ENCODE measurements around the gene INPP5A.
"Not testable (repeated sequence)": the region's sequence is repeated elsewhere in the genome, so short reads cannot be mapped to it uniquely, and the experiment has no call there.

The INPP5A gene

DNA sequence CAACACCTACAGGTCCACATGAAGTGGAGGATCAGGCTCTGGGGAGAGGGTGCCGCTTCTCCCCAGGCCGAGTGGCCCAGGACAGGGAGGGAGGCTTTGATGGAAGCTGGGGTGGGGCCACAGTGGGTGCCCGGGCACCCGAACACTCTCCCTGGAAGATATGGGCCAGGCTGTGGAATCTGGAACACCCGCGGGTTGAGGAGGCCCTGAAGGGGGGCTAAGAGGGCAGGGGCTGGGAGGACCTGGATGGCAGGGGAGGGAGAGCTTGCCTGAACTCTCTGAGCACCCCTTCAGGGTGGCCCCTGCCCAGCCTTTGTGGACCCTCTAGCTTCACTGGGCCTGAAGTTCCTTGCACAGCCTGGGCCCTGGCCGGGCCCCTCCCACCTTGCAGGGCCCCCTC is 252.9 kb downstream of the INPP5A start:
- DNase-seq (no peak), ATAC-seq (replicated peaks) (no peak)
- H3K9me3 Mint-ChIP-seq, result no peaks in the 10 kb centered on the region
- no peak overlapping the region for H3K4me3 Mint-ChIP-seq
- H3K27ac Mint-ChIP-seq, result no peak overlapping the region
- H3K36me3 Mint-ChIP-seq, result no peaks in the 10 kb centered on the region
- H3K4me1 Mint-ChIP-seq, result peaks cover 0 to 8% of the 10 kb centered on the region in 2 donors
- H3K27me3 Mint-ChIP-seq, result peaks cover 19 to 65% of the 10 kb centered on the region in 2 donors

- Mint-ChIP-seq H3K4me3 (no peak overlapping the region), H3K4me1 (peaks cover 0 to 8% of the 10 kb centered on the region in 2 donors), H3K36me3 (no peaks in the 10 kb centered on the region), H3K9me3 (no peaks in the 10 kb centered on the region), H3K27me3 (peaks cover 19 to 65% of the 10 kb centered on the region in 2 donors), H3K27ac (no peak overlapping the region)
- DNase-seq (no peak), ATAC-seq (replicated peaks) (peak; percentile 27 to 29)
These were observed 253.6 kb downstream of the INPP5A start for GRCh38 chr10:132790934-132791829.

GRCh38 chr10:132792099-132792498 is 254.5 kb downstream of the INPP5A start:
- not testable (repeated sequence) for H3K27ac Mint-ChIP-seq; DNase-seq; H3K4me3 Mint-ChIP-seq; H3K36me3 Mint-ChIP-seq; H3K9me3 Mint-ChIP-seq; ATAC-seq (replicated peaks); H3K4me1 Mint-ChIP-seq
- peaks cover 19 to 65% of the 10 kb centered on the region in 2 donors for H3K27me3 Mint-ChIP-seq

DNA sequence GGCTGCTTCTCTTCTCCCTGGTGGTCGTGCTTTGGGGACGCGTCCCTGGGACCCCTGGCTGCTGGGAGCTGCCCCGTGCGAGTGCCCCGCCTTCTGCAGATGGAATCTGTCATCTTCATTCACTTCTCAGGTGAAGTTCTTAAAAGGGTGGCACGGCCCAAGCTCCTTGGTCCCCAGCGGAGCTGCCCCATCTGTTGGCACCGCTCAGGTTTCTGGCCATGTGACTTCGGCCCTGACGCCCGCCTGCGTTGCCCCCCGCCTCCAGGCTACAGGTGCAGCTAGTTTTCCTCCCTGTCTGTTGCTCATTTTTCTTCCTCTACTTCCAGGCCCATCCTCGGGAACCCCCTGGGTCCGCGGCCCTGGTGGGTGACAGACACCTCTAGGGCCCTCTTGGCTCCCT is 255.2 kb downstream of the INPP5A start:
- no peak overlapping the region for H3K27ac Mint-ChIP-seq
- no peak for ATAC-seq (replicated peaks)
- no peaks in the 10 kb centered on the region for H3K9me3 Mint-ChIP-seq
- H3K4me1 Mint-ChIP-seq, result peaks cover 0 to 8% of the 10 kb centered on the region in 2 donors
- H3K36me3 Mint-ChIP-seq, result no peaks in the 10 kb centered on the region
- H3K27me3 Mint-ChIP-seq, result peaks cover 19 to 65% of the 10 kb centered on the region in 2 donors
- no peak overlapping the region for H3K4me3 Mint-ChIP-seq
- no peak for DNase-seq

- no peaks in the 10 kb centered on the region for H3K36me3 Mint-ChIP-seq
- H3K4me1 Mint-ChIP-seq, result peaks cover 0 to 4% of the 10 kb centered on the region in 2 donors
- H3K27me3 Mint-ChIP-seq, result peaks cover 19 to 62% of the 10 kb centered on the region in 2 donors
- no peak overlapping the region for H3K27ac Mint-ChIP-seq
- H3K4me3 Mint-ChIP-seq, result no peak overlapping the region
- DNase-seq (no peak), ATAC-seq (replicated peaks) (no peak)
- no peaks in the 10 kb centered on the region for H3K9me3 Mint-ChIP-seq
These were observed 255.6 kb downstream of the INPP5A start for GRCh38 chr10:132793213-132793612.

DNA sequence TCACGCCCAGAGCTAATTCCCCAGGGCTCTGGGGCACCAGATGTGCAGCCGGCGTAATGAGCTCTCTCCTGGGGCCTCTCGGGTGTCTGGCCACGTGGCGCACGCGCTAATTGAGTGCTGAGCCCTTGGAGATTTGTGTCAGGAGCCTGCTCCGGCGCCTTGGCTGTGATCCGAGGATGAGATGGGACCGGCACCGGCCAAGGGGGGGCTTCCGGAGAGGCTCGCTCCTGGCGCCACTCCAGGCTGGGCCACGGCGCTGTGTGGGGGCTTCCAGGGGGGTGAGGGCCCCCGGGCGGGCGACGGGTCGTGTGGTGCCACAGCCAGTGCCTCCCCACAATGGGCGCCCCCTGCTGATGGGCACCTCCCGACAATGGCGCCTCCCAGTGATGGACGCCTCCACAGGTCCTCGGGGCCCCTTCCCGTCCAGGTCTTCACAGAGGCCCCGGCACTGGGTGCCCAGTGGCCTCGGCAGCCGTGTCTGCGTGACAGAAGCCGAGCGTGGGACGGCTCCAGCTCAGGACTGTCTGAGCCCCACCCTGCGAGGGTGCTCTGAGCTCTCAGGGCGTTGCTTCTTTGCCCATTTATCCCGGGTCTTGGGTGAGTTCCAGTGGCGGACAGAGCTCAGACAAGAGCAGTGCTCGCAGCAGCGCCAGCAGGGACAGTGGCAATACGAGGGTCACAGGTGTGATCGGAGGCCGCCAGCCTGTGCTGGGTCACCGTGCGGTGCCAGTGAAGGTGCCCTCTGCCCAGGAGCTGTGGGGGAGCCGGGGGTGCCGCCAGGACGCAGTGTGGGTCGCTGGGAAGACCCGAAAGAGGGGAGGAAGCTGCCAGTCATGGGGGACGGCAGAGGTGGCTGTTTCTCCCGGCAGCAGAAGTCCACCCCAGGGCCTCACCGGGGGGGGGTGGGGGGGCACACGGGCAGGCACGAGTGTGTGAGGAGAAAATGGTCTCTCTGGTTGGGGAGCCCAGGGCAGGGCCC is 256.6 kb downstream of the INPP5A start:
- peaks cover 19 to 53% of the 10 kb centered on the region in 2 donors for H3K27me3 Mint-ChIP-seq
- ATAC-seq (replicated peaks), result no peak
- no peak for DNase-seq
- no peak overlapping the region for H3K27ac Mint-ChIP-seq
- no peak overlapping the region for H3K4me3 Mint-ChIP-seq
- no peaks in the 10 kb centered on the region for H3K36me3 Mint-ChIP-seq
- H3K4me1 Mint-ChIP-seq, result no peaks in the 10 kb centered on the region
- no peaks in the 10 kb centered on the region for H3K9me3 Mint-ChIP-seq

DNA sequence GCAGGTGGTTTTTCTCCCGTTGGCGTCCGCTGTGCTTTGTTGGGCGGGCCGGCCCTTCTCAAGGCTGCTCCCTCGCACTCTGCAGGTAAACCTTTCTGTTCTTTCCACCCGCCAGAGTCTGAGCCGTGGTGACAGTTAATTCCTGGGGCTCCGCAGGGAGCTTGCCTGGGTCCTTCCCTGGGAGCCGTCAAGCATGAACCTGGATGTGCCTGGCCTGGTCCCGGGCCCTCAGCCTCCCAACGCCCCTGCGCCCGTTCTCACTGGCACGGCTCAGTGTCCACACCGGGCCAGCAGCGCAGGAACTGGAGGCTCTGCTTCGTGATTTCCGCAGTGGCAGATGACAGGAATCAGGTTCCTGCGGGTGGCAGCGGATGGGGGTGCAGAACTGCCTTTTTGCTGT is 259.3 kb downstream of the INPP5A start:
- DNase-seq (no peak), ATAC-seq (replicated peaks) (no peak)
- H3K36me3 Mint-ChIP-seq, result no peaks in the 10 kb centered on the region
- no peaks in the 10 kb centered on the region for H3K4me1 Mint-ChIP-seq
- H3K27me3 Mint-ChIP-seq, result peaks cover 4 to 27% of the 10 kb centered on the region in 2 donors
- no peak overlapping the region for H3K27ac Mint-ChIP-seq
- no peaks in the 10 kb centered on the region for H3K9me3 Mint-ChIP-seq
- H3K4me3 Mint-ChIP-seq, result no peak overlapping the region

DNA sequence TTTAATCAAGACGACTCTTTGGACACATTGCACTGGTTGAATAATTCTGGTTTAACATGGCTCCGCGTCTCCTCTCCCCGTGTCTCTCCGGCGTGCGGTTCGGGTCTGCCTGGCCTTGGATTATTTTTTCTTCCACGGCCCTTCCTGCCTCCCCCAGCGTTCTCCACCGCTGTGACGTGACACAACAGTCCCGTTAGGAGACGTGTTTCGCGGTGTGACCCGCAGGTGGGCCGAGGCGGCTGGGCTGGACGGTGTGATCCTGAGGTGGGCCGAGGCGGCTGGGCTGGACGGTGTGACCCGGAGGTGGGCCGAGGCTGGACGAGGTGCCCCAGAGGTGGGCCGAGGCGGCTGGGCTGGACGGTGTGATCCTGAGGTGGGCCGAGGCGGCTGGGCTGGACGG is 260.4 kb downstream of the INPP5A start:
- not testable (repeated sequence) for H3K9me3 Mint-ChIP-seq; H3K4me1 Mint-ChIP-seq; H3K36me3 Mint-ChIP-seq; H3K4me3 Mint-ChIP-seq; H3K27ac Mint-ChIP-seq; DNase-seq; ATAC-seq (replicated peaks)
- peaks cover 3 to 23% of the 10 kb centered on the region in 2 donors for H3K27me3 Mint-ChIP-seq

DNA sequence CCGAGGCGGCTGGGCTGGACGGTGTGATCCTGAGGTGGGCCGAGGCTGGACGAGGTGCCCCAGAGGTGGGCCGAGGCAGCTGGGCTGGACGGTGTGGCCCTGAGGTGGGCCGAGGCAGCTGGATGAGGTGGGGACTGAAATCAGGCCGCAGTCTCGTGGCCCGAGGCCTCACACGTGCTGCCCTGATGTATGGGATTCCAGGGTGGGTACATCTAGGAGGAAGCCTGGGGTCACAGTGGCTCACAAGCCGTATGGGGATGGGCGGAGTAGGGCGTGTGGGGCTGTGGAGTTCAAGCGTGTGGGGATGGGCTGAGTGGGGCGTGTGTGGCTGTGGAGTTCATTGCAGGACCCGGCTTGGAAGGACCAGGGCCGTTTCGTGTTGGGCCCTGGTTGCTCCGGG is 260.8 kb downstream of the INPP5A start:
- no peak for ATAC-seq (replicated peaks)
- Mint-ChIP-seq H3K4me3 (no peak overlapping the region), H3K4me1 (no peaks in the 10 kb centered on the region)

GRCh38 chr10:132798876-132799275 is 261.3 kb downstream of the INPP5A start:
- DNase-seq, result no peak
- H3K9me3 Mint-ChIP-seq, result no peaks in the 10 kb centered on the region
- ATAC-seq (replicated peaks), result no peak
- H3K27ac Mint-ChIP-seq, result no peak overlapping the region
- no peaks in the 10 kb centered on the region for H3K36me3 Mint-ChIP-seq
- H3K4me3 Mint-ChIP-seq, result no peak overlapping the region
- peaks cover 0 to 14% of the 10 kb centered on the region in 2 donors for H3K27me3 Mint-ChIP-seq
- H3K4me1 Mint-ChIP-seq, result no peaks in the 10 kb centered on the region

More for the DNA sequence above, 260.8 kb downstream of the INPP5A start:
- Mint-ChIP-seq H3K27ac (no peak overlapping the region), H3K36me3 (no peaks in the 10 kb centered on the region), H3K9me3 (no peaks in the 10 kb centered on the region), H3K27me3 (peaks cover 0 to 19% of the 10 kb centered on the region in 2 donors)
- DNase-seq, result no peak

GRCh38 chr10:132799865-132800264 is 262.3 kb downstream of the INPP5A start:
- no peaks in the 10 kb centered on the region for H3K36me3 Mint-ChIP-seq
- no peak overlapping the region for H3K27ac Mint-ChIP-seq
- H3K4me1 Mint-ChIP-seq, result no peaks in the 10 kb centered on the region
- H3K9me3 Mint-ChIP-seq, result no peaks in the 10 kb centered on the region
- ATAC-seq (replicated peaks), result no peak
- no peak for DNase-seq
- peaks cover 0 to 4% of the 10 kb centered on the region in 2 donors for H3K27me3 Mint-ChIP-seq
- no peak overlapping the region for H3K4me3 Mint-ChIP-seq

- no peak for DNase-seq
- Mint-ChIP-seq H3K4me1 (no peaks in the 10 kb centered on the region), H3K27ac (no peak overlapping the region), H3K36me3 (no peaks in the 10 kb centered on the region), H3K27me3 (no peaks in the 10 kb centered on the region), H3K9me3 (no peaks in the 10 kb centered on the region), H3K4me3 (no peak overlapping the region)
- no peak for ATAC-seq (replicated peaks)
These were observed 264.5 kb downstream of the INPP5A start for GRCh38 chr10:132802048-132802447.

GRCh38 chr10:132802694-132803320 is 265.2 kb downstream of the INPP5A start:
- Mint-ChIP-seq H3K36me3 (no peaks in the 10 kb centered on the region), H3K4me3 (no peak overlapping the region), H3K27ac (no peak overlapping the region), H3K4me1 (no peaks in the 10 kb centered on the region), H3K27me3 (no peaks in the 10 kb centered on the region), H3K9me3 (no peaks in the 10 kb centered on the region)
- ATAC-seq (replicated peaks) (no peak), DNase-seq (no peak)
